NCI-H526 (cell line): ENCODE data around the gene FZD10.

Experiments used
- DNase-seq, 2 experiments: peaks; one replicate each; lab custom pipeline; 2025; lab: John Stamatoyannopoulos, UW

Gene FZD10, protein sequence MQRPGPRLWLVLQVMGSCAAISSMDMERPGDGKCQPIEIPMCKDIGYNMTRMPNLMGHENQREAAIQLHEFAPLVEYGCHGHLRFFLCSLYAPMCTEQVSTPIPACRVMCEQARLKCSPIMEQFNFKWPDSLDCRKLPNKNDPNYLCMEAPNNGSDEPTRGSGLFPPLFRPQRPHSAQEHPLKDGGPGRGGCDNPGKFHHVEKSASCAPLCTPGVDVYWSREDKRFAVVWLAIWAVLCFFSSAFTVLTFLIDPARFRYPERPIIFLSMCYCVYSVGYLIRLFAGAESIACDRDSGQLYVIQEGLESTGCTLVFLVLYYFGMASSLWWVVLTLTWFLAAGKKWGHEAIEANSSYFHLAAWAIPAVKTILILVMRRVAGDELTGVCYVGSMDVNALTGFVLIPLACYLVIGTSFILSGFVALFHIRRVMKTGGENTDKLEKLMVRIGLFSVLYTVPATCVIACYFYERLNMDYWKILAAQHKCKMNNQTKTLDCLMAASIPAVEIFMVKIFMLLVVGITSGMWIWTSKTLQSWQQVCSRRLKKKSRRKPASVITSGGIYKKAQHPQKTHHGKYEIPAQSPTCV

DNA sequence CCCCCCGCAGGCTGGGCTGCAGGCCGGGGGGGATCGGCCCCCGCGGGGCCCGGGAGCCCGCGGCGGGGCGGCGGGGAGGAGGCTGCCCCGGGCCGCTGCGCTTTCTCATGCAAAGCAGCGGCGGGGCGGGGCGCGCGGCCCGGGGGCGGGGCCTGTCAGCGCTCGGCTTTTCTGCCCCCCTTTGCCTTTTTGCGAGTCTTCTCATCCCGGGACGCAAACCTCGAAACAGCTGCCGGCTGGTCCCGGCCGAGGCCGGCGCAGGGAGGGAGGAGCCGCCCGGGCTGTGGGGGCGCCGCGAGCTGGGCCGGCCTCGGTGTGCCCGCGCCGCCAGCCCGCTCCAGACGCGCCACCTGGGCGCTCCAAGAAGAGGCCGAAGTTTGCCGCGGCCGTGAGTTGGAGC lies at the start of gene FZD10:
Gene FZD10, plus strand, starts transcription at position 198 of the 400 bp plus-strand sequence. CDS start 479 bp downstream, outside the sequence.
- peak in 1 of 2 experiments; percentile 81 for DNase-seq

GRCh38 chr12:130114952-130115351 lies 47.3 kb upstream of the FZD10 start:
- no peak for DNase-seq

DNA sequence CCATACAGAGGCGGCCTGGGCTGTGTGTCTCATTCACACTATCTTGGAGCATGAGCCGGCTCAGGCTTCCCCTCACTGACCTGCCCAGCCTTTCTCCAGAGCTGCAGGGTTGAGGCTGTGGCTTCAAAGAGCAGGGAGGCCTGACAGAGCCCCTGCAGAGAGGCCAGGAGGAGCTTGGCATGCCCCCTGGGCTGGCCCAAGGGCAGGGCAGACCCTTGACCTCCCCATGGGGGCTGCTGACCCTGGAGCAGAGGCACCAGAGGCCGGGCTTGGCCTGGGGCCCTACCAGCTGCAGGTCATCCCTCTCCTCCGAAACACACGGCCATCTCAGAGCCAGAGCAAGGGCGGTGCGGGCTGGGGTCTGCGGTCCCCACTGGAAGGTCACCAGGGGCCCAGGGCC lies 46.6 kb upstream of the FZD10 start:
- no peak for DNase-seq

DNA sequence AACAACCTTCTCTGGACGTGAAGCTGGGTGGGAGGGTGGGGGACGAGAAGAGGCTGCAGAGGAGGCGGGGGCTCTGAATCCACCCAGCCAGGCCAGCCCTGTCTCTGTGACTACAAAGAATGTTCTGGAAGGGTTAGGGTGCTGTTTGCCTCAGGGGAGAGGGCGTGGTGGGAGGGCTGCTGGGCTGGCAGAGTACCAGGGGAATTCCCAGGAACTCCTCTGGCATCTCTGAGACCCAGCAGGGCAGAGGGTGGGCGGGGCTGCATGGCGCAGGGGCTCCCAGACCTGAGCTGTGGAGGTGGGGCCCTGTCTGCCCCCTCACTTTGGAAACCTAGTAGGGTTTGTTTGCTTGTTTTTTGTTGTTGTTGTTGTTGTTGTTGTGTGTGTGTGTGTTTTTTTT lies 45.5 kb upstream of the FZD10 start:
- no peak for DNase-seq

- no peak for DNase-seq
Observed at GRCh38 chr12:130117233-130117632, 45.0 kb upstream of the FZD10 start.

- DNase-seq = no peak
Observed at GRCh38 chr12:130117701-130118100, 44.6 kb upstream of the FZD10 start.

DNA sequence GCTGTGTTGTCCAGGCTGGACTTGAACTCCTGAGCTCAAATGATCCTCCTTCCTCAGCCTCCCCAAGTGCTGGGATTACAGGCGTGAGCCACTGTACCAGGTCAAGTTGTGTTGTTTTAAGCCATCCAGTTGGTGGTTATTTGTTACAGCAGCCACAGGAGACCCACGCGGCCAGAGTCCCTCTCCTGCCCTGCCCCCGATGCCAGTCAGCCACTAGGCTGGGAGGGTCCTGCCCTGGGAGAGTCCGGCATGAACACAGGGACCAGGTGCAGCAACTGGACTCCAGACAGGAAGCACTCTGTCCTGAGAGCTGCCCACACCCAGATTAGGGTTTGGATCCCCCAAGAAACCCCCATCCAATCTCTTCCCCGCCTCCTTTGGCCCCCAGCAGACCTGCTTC lies 44.1 kb upstream of the FZD10 start:
- DNase-seq = no peak

DNA sequence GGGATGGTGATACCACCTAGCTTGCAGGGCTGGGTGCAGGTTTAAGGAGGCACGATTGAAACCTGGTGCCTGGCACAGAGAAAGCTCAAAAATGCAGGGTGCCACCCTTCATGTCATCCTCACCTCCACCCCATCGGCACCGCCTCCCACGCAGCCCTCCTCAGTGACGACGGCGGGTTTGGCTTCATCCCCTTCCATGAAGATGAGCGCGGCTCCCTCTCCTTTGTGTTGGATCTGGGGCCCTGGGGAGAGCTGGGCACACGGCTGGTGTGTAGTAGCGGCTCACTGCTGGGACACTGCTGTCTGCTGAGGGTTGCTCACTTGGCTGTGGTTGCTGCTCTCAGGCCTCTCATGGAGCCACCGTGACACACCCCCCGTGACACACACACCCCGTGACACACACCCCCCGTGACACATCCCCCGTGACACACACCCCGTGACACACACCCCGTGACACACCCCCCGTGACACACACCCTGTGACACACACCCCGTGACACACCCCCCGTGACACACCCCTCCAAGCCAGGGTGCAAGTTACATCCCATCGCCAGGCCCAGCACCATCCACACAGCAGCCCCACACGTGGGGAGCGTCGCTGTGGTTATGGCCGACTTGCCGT lies 42.9 kb upstream of the FZD10 start:
- DNase-seq = no peak

GRCh38 chr12:130120012-130120805 lies 42.1 kb upstream of the FZD10 start:
- DNase-seq = no peak

DNA sequence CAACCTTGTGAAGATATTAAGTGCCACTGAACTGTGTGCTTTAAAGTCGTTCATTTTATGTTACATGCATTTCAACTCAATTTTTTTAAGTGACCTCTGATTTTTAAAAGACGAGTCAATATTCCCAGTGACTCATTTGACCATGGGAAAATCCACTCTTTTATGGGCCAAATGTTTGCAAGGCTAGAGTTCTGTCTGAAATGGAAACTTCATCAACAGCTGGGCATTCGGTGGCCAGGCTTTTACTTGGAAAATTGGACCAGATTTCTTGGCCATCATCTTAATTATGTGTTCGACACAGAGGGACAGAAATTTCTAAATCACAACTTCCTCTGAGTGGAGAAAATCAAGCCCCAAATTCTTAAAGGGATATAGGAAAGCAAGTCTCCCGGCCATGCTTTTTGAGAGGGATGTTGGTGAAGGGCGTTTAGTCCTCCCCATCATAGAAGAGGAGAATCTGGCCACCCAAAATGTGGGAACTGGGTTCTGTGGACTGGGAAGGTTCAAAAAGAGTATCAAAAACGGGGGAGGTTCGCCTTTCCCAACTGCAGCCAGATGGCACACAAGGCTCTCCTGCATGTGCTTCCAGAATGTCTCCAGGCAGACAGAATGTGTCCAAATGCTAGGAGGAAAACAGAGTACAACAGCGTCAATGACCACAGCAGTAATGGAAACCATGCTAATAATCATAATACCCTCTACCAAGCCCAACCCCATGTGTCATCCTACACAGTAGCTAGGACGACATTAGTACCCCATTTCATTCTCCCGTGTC lies 40.9 kb upstream of the FZD10 start:
- no peak for DNase-seq

DNA sequence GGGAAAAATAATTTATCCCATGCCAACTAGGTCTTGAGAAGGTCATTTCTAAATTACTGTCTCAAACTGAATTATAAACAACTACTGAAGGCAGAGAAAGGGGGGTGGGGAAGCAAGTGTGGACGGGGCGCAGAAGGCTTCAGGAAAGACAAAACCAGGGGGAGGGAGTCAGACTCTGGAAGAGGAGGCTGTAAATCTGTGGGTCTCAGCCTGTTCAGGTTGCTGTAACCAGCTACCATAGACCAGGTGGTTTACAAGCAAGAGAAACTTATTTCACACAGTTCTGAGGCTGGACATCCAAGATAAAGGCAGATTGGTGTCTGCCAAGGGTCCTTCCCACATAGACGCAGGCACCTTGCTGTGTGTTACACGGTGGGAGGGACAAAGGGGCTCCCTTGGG lies 39.9 kb upstream of the FZD10 start:
- DNase-seq = no peak

DNA sequence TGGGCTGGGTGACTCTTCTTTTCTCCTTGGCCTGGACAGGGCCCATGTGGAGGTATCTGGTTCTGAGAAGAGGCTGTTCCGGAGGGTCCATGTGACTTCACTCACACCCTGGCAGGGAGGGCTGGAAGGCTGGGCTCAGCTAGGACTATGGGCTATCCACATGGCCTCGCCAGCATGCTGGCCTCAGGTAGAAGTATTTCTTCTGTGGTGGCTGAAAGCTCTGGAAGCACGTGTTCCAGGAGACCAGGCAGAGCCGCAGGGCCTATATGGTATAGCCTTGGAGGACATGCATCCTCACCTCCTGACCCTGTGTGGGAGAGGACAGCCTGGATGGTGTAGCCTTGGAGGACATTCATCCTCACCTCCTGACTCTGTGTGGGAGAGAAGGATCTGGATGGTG lies 38.2 kb upstream of the FZD10 start:
- DNase-seq = no peak

GRCh38 chr12:130124605-130125244 lies 37.5 kb upstream of the FZD10 start:
- DNase-seq = no peak

GRCh38 chr12:130126023-130126432 lies 36.2 kb upstream of the FZD10 start:
- DNase-seq = no peak

GRCh38 chr12:130127532-130127911 lies 34.7 kb upstream of the FZD10 start:
- DNase-seq = no peak

DNA sequence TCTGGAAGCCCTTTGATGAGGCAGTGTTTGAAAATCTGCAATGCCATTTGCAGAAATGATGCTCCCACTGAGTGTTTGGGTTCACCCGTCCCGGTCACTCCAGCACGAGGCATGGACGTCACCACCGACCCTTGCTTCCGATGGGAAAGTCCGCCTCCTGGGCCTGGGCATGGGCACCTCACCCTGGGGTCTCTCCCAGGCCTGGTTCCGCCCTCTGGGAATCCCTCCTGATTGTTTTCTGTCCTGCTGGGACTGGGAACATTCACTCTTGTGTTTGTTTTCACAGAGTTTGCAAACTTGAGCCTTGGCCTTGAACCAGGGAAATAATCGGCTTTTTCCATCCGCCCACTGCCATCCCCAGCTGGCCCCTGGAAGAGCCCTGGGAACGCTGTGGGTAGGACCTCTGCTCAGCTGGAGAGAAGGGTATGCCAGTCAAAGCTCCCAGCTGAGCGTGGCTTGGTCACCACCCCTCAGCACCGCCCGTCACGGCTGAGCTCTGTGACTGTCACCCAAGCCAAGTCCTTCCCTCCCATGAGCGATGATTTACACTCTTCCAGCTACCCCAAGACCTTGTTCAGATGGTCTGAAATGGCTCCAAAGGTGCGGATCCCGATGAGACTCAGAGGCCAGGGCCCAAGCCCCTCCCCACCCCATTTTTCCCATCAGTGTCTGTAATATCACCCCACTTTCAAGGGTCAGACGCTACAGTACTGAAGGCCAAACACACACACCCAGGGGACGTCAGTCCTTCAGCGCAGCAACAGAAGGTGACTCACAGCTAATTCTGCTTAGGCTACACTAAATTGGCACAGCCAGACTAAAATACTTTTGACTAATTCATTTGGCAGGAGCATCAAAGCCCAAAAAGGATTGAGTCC lies 34.1 kb upstream of the FZD10 start:
- DNase-seq = no peak

DNA sequence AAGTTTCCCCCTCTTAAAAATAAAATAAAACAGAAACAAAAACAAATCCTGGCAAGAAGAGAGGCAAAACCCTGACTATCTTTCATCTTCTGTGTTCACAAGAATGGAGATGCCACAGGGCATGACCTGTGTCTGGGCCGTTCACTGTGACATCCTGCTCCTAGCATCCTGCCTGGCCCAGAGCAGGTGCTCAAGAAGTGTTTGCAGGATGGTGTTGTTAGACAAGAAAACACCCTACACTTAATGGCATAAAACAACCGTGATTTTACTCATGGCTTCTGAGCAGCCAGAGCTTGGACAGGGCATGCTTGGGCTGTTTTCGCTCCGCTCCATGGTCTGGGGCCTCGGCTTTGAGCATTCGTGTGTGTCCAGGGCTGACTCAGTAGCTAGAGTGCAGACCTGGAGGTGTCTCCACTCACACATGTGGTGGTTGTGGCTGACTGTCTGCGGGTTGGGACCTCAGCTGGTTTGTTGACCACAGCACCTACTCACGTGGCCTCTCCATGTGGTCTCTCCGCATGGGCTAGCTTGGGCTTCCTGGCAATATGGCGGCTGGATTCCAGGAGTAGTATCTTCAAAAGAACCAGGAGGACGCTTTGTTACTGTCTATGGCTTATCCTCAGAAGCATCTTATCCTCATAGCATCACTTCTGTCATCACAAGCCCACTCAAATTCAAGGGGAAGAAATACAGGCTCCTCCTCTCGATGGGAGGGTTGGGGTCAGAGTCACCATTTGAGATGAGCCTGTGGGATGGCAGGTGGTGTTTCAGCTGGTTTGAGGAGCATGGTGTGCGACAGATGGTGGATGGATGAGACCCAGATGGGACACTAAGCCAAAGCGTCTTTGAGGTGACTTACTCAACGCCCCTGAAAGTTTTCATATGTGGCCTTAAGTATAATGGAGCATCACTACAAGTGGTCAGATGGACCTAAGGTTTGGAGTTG lies 33.2 kb upstream of the FZD10 start:
- no peak for DNase-seq

- DNase-seq = no peak
Observed at GRCh38 chr12:130130346-130130745, 31.9 kb upstream of the FZD10 start.

DNA sequence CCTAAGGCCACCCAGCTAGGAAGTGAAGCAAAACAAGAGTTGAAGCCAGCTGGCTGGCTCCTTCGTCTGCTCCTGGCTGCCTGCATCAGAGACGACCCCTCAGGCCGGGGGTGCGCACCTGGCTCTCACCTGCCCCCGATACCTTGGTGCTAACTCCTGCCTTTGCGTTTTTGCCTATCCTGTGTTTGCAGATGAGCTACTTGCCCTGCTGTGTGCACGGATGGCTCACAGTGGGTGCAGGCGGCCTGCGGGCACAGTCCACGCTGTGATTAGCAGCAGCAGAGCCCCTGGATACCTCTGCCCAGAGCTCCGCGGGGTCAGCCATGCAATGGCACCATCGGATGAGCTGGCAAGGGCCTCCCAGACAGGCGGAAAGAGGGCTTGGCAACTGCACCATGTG lies 31.2 kb upstream of the FZD10 start:
- DNase-seq = no peak
